WTC11 (cell line): ENCODE results near the gene SOX18. TPM values are rescaled to one million over a fixed set of nuclear protein-coding genes. Genes with fewer than 3 reads are reported as not detected.

Source experiments
- ATAC-seq: fragments of 200-7000 bp; cut with Tn5 transposase; 2 replicates; pipeline ENCODE4 v1.10.0; 2021; ENCODE audit warnings: mild to moderate bottlenecking, moderate library complexity
- CTCF ChIA-PET: fragments of 300-600 bp; sonication (Branson Sonifier 250); formaldehyde crosslinking; loops from one replicate; lab custom pipeline; 2021; ENCODE audit warnings: antibody characterized with exemption; lab: Charles Lee
- POLR2A ChIA-PET: fragments of 350-600 bp; sonication (Branson Sonifier 250); formaldehyde crosslinking; loops from one replicate; lab custom pipeline; 2021; ENCODE audit warnings: antibody characterized with exemption; lab: Charles Lee
- DNase-seq: peaks from one replicate; pipeline ENCODE4 v3.0.0; 2021; ENCODE audit warnings: low spot score
- H3K27ac Mint-ChIP-seq: 2 replicates; pipeline ENCODE4 v1.8.0; 2021; ENCODE audit warnings: mixed read lengths
- H3K27me3 Mint-ChIP-seq: 2 replicates; pipeline ENCODE4 v1.8.0; 2021; ENCODE audit warnings: low read depth, mild to moderate bottlenecking, moderate library complexity, mixed read lengths
- H3K36me3 Mint-ChIP-seq: 2 replicates; pipeline ENCODE4 v1.8.0; 2021; ENCODE audit warnings: mixed read lengths
- H3K4me1 Mint-ChIP-seq: 2 replicates; pipeline ENCODE4 v1.8.0; 2022; ENCODE audit warnings: mixed read lengths
- H3K4me3 Mint-ChIP-seq: 2 replicates; pipeline ENCODE4 v1.8.0; 2021; ENCODE audit warnings: mild to moderate bottlenecking, moderate library complexity, mixed read lengths
- H3K9me3 Mint-ChIP-seq: 2 replicates; pipeline ENCODE4 v1.8.0; 2021; ENCODE audit warnings: mixed read lengths
- ELF4 ChIP-seq: sonication (generic); formaldehyde crosslinking; IDR thresholded peaks from 2 replicates; pipeline ENCODE4 v1.8.1; 2022; ENCODE audit warnings: low read depth, mild to moderate bottlenecking, moderate library complexity, missing genetic modification reagents
- FOXP1 ChIP-seq: sonication (generic); formaldehyde crosslinking; IDR thresholded peaks from 2 replicates; pipeline ENCODE4 v1.8.0; 2022; ENCODE audit warnings: missing genetic modification reagents, mild to moderate bottlenecking, moderate library complexity, borderline replicate concordance
- GTF2I ChIP-seq: fragments of 250-450 bp; sonication (Bioruptor Pico); conservative IDR thresholded peaks from 2 replicates; pipeline ENCODE4 v1.4.0; 2021; ENCODE audit warnings: mild to moderate bottlenecking
- PRRX2 ChIP-seq: fragments of 250-450 bp; sonication (Bioruptor Pico); IDR thresholded peaks from 2 replicates; pipeline ENCODE4 v1.8.0; 2021; ENCODE audit warnings: mild to moderate bottlenecking
- SMAD3 ChIP-seq: sonication (generic); formaldehyde crosslinking; IDR thresholded peaks from 2 replicates; pipeline ENCODE4 v1.8.0; 2022; ENCODE audit warnings: missing genetic modification reagents, mild to moderate bottlenecking, borderline replicate concordance
- SMAD4 ChIP-seq: sonication (generic); formaldehyde crosslinking; IDR thresholded peaks from 2 replicates; pipeline ENCODE4 v1.8.0; 2022; ENCODE audit warnings: mild to moderate bottlenecking, missing genetic modification reagents
- TCF7 ChIP-seq: sonication (generic); formaldehyde crosslinking; IDR thresholded peaks from 2 replicates; pipeline ENCODE4 v1.8.0; 2022; ENCODE audit warnings: mild to moderate bottlenecking, low read depth, missing genetic modification reagents, moderate library complexity
- ZBTB21 ChIP-seq: sonication (generic); formaldehyde crosslinking; IDR thresholded peaks from 2 replicates; pipeline ENCODE4 v1.8.1; 2023; ENCODE audit warnings: mild to moderate bottlenecking, missing genetic modification reagents, borderline replicate concordance
- ZNF121 ChIP-seq: sonication (generic); formaldehyde crosslinking; IDR thresholded peaks from 2 replicates; pipeline ENCODE4 v1.8.0; 2023; ENCODE audit warnings: missing genetic modification reagents
- ZNF138 ChIP-seq: sonication (generic); formaldehyde crosslinking; conservative IDR thresholded peaks from 2 replicates; pipeline ENCODE4 v1.8.1; 2022; ENCODE audit warnings: mild to moderate bottlenecking, moderate library complexity, missing genetic modification reagents
- ZNF317 ChIP-seq: sonication (generic); formaldehyde crosslinking; IDR thresholded peaks from 2 replicates; pipeline ENCODE4 v1.8.1; 2023; ENCODE audit warnings: low read depth, mild to moderate bottlenecking, moderate library complexity, missing genetic modification reagents, borderline replicate concordance
- ZNF423 ChIP-seq: fragments of 250-450 bp; sonication (Bioruptor Pico); IDR thresholded peaks from 2 replicates; pipeline ENCODE4 v2.1.2; 2022; ENCODE audit warnings: mild to moderate bottlenecking, moderate library complexity
- ZNF671 ChIP-seq: fragments of 250-450 bp; sonication (Bioruptor Pico); IDR thresholded peaks from 2 replicates; pipeline ENCODE4 v1.8.0; 2021; ENCODE audit warnings: mild to moderate bottlenecking
- total RNA-seq: library from RNA; stranded (reverse); gene quantifications from 3 replicates; pipeline ENCODE4 v1.2.3, GENCODE V29; 2021
- TF ChIP-seq, protein P1 (sequence below): fragments of 250-450 bp; sonication (Bioruptor Pico); IDR thresholded peaks from 2 replicates; pipeline ENCODE4 v1.8.0; 2021; ENCODE audit warnings: mild to moderate bottlenecking
- TF ChIP-seq, protein P2 (sequence below): sonication (generic); formaldehyde crosslinking; conservative IDR thresholded peaks from 2 replicates; pipeline ENCODE4 v1.8.1; 2022; ENCODE audit warnings: mild to moderate bottlenecking, missing genetic modification reagents
- TF ChIP-seq, protein P3 (sequence below): fragments of 250-450 bp; sonication (Bioruptor Pico); IDR thresholded peaks from 2 replicates; pipeline ENCODE4 v1.9.0; 2021; ENCODE audit warnings: moderate library complexity, mild to moderate bottlenecking, inconsistent platforms, borderline replicate concordance
- TF ChIP-seq, protein P4 (sequence below): sonication (generic); formaldehyde crosslinking; IDR thresholded peaks from 2 replicates; pipeline ENCODE4 v1.8.1; 2022; ENCODE audit warnings: mild to moderate bottlenecking, moderate library complexity, missing genetic modification reagents
- TF ChIP-seq, protein P5 (sequence below): sonication (generic); formaldehyde crosslinking; IDR thresholded peaks from 2 replicates; pipeline ENCODE4 v1.8.0; 2022; ENCODE audit warnings: mild to moderate bottlenecking, missing genetic modification reagents
- TF ChIP-seq, protein P6 (sequence below): sonication (generic); formaldehyde crosslinking; IDR thresholded peaks from 2 replicates; pipeline ENCODE4 v1.8.1; 2022; ENCODE audit warnings: mild to moderate bottlenecking, missing genetic modification reagents, moderate library complexity, borderline replicate concordance

Gene SOX18
- total RNA-seq, 1 experiment from 2014 or later: 0.81 TPM

DNA sequence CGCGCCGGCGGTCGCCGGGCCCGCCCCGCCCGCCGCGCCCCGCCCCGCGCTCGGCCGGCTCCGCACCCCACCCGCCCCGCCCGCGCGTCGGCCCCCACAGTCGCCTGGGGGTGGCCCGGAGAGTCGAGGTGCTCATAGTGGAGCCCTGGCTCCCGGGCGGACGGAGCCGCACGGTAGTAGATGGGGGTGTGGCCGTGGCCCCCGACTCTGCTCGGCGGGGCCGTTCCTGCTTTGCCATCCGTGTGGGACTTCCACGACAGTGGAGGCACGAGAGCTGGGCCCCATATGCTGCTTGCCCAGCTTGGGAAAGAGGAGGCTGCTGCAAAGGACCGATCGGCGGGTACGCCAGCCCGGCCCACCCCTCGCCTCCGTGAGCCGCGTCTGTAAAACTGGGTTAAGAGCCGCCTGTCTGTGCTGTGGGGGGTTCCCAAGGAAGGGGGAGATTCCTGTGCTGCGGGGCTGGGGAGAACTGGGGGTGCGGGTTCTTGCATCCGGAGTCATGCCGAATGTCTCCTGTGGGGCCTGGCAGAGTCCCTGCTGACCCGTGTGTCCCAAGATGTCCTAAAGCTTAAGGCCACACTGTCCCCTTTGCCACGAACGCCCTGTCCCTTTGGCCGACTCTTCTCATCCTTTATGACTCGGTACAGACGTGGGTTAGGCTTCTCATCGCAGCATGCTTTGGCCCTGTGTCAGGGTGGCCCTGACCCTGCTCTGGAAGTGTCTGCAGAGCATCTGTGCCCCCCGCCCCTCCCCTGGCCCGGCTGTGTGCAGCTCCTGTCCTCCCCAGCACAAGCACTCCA is 30.8 kb upstream of the SOX18 start, which contains the start of gene OPRL1:
Gene OPRL1 (plus strand): TSS at position 70 of the 800 bp plus-strand sequence. CDS start 12,639 bp downstream, outside the sequence.
- ChIA-PET POLR2A (interaction anchor here (1.0 to 1.1 kb wide), 2 partner anchors 14 to 584 kb away, joined by 3 to 4 read pairs; no protein-coding TSS in a partner anchor), CTCF (interaction anchor here (1.0 to 4.2 kb wide), 13 partner anchors 10 to 294 kb away, joined by 3 to 16 read pairs (median 8); partner anchors contain the start of genes PRPF6 and SAMD10)
- peaks cover 30% of the 10 kb centered on the region for H3K4me1 Mint-ChIP-seq

DNA sequence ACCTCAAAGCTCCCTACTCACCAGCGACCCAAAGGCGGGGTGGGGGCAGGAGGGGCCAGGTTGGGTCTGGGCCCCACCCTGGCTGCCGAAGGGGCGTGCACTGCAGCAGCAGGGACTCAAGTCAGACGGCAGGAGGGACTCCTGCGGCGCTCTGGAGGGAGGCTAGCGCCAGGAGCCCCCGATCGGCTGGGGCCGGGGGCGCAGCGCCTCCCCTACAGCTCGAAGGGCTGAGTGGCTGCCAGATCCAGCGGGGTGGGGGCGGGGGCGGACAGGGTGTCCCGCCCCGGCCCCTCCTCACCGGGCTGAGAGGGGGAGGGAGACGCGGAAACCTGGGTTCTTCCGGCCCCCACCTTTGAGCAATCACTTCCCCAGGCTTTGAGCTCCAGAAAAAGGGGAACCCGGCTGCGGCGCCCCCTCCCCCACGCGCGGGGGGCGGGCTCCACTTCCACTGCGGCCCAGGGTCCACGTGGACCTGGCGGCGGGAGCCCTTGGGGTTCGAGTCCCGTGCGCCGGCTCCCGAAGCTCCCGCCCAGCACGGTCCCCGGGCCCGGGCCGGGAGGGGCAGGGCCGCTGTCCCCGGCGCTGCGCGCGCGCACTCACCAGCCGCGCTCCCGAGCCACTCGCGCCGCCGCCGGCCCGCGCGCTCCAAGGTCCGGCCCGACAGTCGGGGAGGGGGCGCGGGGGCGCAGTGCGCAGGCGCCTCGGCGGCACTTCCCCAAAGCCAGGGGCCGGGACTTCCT is 30.0 kb upstream of the SOX18 start, which contains the start of gene RGS19:
Gene RGS19 (minus strand): TSS at position 246 of the 740 bp plus-strand sequence. CDS start 2,632 bp downstream, outside the sequence.
- H3K27ac Mint-ChIP-seq: no peak within 1 kb of the TSS
- POLR2A ChIA-PET: interaction anchor here (1.0 to 1.1 kb wide), 2 partner anchors 13 to 583 kb away, joined by 3 to 4 read pairs; no protein-coding TSS in a partner anchor
- ATAC-seq: peak; percentile 40

More for the DNA sequence above, 30.8 kb upstream of the SOX18 start, which contains the start of gene OPRL1:
- ATAC-seq: 0 out of 2 replicates have a peak, but pooled peaks have one; percentile 0
- H3K27ac Mint-ChIP-seq: no peak within 1 kb of the TSS
- peak within 1 kb of the TSS; percentile 80 for H3K4me3 Mint-ChIP-seq
- TF ChIP-seq ZBTB21 (CRISPR knock-in tag) (no peak), ZNF671 (CRISPR knock-in tag) (no peak), FOXP1 (peak; percentile 5; the same call in 1 of the 2 replicates), GTF2I (CRISPR knock-in tag) (no peak), SMAD3 (CRISPR knock-in tag) (no peak), SMAD4 (CRISPR knock-in tag) (no peak), ZNF121 (CRISPR knock-in tag) (no peak)
- TF ChIP-seq, protein P1, sequence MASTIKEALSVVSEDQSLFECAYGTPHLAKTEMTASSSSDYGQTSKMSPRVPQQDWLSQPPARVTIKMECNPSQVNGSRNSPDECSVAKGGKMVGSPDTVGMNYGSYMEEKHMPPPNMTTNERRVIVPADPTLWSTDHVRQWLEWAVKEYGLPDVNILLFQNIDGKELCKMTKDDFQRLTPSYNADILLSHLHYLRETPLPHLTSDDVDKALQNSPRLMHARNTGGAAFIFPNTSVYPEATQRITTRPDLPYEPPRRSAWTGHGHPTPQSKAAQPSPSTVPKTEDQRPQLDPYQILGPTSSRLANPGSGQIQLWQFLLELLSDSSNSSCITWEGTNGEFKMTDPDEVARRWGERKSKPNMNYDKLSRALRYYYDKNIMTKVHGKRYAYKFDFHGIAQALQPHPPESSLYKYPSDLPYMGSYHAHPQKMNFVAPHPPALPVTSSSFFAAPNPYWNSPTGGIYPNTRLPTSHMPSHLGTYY (CRISPR knock-in tag): no peak
- TF ChIP-seq, protein P2, sequence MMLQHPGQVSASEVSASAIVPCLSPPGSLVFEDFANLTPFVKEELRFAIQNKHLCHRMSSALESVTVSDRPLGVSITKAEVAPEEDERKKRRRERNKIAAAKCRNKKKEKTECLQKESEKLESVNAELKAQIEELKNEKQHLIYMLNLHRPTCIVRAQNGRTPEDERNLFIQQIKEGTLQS (CRISPR knock-in tag): no peak
- TF ChIP-seq, protein P3, sequence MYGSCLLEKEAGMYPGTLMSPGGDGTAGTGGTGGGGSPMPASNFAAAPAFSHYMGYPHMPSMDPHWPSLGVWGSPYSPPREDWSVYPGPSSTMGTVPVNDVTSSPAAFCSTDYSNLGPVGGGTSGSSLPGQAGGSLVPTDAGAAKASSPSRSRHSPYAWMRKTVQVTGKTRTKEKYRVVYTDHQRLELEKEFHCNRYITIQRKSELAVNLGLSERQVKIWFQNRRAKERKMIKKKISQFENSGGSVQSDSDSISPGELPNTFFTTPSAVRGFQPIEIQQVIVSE (CRISPR knock-in tag): no peak
- TF ChIP-seq, protein P4, sequence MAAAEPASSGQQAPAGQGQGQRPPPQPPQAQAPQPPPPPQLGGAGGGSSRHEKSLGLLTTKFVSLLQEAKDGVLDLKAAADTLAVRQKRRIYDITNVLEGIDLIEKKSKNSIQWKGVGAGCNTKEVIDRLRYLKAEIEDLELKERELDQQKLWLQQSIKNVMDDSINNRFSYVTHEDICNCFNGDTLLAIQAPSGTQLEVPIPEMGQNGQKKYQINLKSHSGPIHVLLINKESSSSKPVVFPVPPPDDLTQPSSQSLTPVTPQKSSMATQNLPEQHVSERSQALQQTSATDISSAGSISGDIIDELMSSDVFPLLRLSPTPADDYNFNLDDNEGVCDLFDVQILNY (CRISPR knock-in tag): 0 out of 2 replicates have a peak, but pooled peaks have one; percentile 5
- peaks cover 42% of the 10 kb centered on the region for H3K27me3 Mint-ChIP-seq
- H3K9me3 Mint-ChIP-seq: no peaks in the 10 kb centered on the region
- no peaks in the 10 kb centered on the region for H3K36me3 Mint-ChIP-seq
- DNase-seq: no peak

More for the DNA sequence above, 30.0 kb upstream of the SOX18 start, which contains the start of gene RGS19:
- H3K4me1 Mint-ChIP-seq: peaks cover 29% of the 10 kb centered on the region
- 0 out of 2 replicates have a peak, but pooled peaks have one; percentile 40 for TF ChIP-seq ELF4 (CRISPR knock-in tag)
- 0 out of 2 replicates have a peak, but pooled peaks have one; percentile 19 for TF ChIP-seq ZNF317 (CRISPR knock-in tag)
- TF ChIP-seq, protein P5, sequence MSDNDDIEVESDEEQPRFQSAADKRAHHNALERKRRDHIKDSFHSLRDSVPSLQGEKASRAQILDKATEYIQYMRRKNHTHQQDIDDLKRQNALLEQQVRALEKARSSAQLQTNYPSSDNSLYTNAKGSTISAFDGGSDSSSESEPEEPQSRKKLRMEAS: peak; percentile 41; the same call in 1 of the 2 replicates
- TF ChIP-seq FOXP1: no peak
- no peak for TF ChIP-seq PRRX2
- TF ChIP-seq TCF7 (CRISPR knock-in tag): no peak
- TF ChIP-seq, protein P4 (CRISPR knock-in tag): 0 out of 2 replicates have a peak, but pooled peaks have one; percentile 46
- TF ChIP-seq ZNF423 (CRISPR knock-in tag): no peak
- no peak for TF ChIP-seq ZNF138 (CRISPR knock-in tag)
- TF ChIP-seq, protein P6, sequence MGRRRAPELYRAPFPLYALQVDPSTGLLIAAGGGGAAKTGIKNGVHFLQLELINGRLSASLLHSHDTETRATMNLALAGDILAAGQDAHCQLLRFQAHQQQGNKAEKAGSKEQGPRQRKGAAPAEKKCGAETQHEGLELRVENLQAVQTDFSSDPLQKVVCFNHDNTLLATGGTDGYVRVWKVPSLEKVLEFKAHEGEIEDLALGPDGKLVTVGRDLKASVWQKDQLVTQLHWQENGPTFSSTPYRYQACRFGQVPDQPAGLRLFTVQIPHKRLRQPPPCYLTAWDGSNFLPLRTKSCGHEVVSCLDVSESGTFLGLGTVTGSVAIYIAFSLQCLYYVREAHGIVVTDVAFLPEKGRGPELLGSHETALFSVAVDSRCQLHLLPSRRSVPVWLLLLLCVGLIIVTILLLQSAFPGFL (CRISPR knock-in tag): no peak
- TF ChIP-seq, all 79 proteins: peak for 4
- H3K9me3 Mint-ChIP-seq: no peaks in the 10 kb centered on the region
- CTCF ChIA-PET: interaction anchor here (0.7 to 4.2 kb wide), 12 partner anchors 9 to 99 kb away, joined by 3 to 16 read pairs (median 6); partner anchors contain the start of gene PRPF6
- no peaks in the 10 kb centered on the region for H3K36me3 Mint-ChIP-seq
- DNase-seq: peak; percentile 75
- H3K4me3 Mint-ChIP-seq: peak within 1 kb of the TSS; percentile 80
- H3K27me3 Mint-ChIP-seq: peaks cover 35% of the 10 kb centered on the region
